Fibroblast of gingiva (primary cell): ENCODE measurements around the gene RPS6KC1.
"Not testable (repeated sequence)": the region's sequence is repeated elsewhere in the genome, so short reads cannot be mapped to it uniquely, and the experiment has no call there.

ENCODE experiments used
- DNase-seq: peaks from one replicate; pipeline ENCODE4 v3.0.0-alpha.2; 2011; ENCODE audit warnings: low read depth

Gene RPS6KC1

GRCh38 chr1:213054733-213055591, 3.9 kb downstream of the RPS6KC1 start:
- no peak for DNase-seq

DNA sequence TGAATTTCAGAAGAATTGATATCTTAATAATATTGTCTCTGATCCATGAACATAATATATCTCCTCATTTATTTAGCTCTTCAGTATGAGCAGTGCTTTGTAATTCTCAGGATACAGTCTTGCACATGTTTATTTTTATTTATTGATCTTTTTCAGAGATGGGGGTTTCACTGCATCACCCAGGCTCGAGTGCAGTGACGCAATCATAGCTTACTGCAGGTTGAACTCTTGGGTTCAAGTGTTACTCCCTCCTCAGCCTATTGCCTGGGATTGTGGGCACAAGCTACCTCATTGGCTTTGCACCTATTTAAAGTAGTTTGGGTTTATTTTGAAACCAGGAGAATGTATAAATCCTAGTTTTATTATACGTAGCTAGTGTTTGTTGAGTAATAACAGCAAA, 4.7 kb downstream of the RPS6KC1 start:
- DNase-seq: no peak

DNA sequence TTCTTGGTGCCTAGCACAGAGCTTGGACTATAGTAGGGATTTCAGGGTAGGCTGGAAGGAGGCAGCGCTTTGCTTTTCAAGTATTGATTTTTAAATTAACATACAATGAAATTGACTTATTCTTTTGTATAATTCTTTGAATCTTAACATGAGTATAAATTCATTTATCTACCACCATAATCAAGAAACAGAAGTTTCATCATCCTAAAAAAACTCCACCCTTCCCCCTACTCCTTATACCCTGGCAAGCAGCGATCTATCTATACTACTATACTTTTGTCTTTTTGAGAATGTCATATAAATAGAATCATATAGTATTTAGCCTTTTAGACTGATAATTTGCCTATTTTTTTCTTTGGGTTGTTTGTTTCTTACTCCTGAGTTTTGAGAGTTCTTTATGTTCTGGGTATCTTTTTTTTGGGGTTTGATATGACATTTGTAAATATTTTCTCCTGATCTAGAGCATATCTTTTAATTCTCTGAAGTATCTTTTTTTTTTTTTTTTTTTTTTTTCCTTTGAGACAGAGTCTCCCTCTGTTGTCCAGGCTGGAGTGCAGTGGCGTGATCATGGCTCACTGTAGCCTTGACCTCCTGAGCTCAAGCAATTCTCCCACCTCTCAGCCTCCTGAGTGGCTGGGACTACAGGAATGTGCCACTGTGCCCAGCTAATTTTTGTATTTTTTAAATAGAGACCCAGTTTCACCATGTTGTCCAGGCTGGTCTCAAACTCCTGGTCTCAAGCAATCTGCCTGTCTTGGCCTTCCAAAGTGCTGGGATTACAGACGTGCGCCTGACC, 6.4 kb downstream of the RPS6KC1 start:
- no peak for DNase-seq

GRCh38 chr1:213060836-213061235, 9.8 kb downstream of the RPS6KC1 start:
- DNase-seq: no peak

DNA sequence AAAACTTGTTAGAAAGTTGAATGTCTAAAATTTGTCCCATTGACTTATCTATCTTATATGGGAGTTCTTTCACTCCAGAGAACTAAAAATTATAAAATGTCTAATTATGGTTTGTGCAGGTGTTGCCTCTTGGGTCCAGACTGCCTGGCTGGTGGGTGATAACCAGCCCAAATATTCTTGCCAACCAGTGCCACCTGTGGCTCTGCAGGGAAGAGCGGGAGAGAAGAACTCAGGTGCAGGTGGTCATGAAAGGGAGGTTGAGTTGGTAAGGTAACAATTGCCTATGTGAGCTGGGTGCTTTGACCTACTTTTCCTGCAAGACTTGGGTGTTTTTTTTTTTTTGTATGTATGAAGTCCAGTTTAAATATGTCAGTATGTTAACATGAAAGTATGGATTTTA, 10.2 kb downstream of the RPS6KC1 start:
- no peak for DNase-seq

DNA sequence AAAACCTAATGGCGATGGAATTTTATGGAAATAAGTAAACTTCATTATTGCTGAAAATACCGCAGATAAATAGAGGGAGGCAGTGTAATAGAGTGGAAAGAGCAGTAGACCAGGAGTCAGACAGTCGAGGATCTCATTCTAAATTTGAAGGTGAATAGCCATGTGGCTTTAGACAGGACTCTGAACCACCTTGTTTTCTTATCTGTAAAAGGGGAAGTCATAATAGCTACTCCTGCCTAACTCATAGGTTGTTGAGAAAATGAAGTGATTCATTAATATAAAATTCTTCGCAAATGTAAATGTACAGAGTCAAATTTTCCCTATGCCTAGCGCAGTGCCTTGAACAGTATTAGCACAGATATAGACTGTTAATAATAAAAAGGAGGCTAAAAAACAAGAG, 14.8 kb downstream of the RPS6KC1 start:
- DNase-seq: no peak

DNA sequence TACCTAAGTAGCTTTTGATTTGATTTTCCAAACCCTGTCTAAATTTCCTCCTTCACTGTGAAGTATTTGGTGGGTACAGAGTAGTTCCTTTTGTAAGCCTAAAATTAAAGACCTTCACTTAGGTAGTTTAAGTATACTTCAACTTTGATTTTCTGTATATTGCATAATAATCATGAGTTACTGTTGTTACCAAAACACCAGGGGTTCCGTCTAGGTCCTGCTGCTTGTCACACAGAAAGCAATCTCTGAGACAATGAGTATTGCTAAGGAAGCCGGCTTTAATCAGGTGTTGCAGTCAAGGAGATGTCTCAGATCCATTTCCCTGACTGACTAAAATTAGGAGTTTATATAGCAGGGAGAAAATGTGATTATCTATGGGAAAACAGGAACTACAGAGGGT, 15.3 kb downstream of the RPS6KC1 start:
- no peak for DNase-seq

DNA sequence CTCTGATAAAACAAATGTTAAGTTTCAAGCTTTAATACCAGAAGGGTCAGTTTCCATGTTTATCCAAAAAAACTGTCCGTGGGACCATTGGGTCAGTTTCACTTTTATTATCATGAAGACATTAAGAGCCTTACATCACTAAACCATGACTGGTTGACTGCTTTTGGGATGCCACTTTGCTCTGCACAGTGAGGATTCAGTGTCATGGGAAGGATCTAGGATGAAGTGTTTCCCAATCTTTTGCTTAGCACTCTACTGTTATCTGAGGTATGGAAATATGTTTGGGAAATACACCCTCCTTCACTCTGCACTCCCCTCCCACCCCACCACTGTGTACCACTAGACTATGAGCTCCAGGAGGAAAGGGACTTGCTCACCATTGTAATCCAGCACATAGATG, 16.3 kb downstream of the RPS6KC1 start:
- DNase-seq: no peak

GRCh38 chr1:213070406-213070805, 19.4 kb downstream of the RPS6KC1 start:
- DNase-seq: peak; percentile 61

- no peak for DNase-seq
Measured at GRCh38 chr1:213075725-213076124, 24.7 kb downstream of the RPS6KC1 start.

DNA sequence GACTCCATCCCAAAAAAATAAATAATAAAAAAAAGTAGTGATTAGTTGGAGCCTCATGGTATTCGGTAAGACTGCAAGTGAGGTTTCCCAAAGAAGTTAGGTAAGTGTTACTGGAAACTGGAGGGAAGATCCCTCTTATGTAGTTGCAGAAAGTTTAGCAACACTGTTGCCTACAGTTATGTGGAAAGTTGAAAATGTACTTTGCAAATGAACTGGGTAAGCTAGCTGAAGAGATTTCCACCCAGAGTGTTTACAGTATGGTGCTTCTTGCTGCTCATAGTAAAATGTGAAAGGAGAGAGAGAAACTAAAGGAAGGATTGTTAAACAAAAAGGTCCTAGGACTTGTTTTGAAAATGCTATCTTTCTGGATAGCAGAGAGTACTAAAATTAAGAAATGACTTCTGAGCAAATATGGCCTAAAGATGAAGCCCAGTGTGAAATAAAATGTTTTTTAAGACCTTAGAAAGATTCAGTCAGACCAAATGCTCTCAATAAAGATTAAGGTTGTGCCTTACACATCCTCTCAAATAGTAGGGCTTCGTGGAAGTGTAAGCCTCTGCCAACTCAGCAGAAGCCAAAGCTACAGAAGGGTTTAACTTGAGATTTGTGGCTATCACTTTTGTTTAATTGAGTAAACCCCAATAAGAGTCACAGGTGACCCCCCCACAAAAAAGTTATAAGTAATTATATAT, 31.5 kb downstream of the RPS6KC1 start:
- DNase-seq: no peak

GRCh38 chr1:213083112-213083445, 32.0 kb downstream of the RPS6KC1 start:
- DNase-seq: no peak

DNA sequence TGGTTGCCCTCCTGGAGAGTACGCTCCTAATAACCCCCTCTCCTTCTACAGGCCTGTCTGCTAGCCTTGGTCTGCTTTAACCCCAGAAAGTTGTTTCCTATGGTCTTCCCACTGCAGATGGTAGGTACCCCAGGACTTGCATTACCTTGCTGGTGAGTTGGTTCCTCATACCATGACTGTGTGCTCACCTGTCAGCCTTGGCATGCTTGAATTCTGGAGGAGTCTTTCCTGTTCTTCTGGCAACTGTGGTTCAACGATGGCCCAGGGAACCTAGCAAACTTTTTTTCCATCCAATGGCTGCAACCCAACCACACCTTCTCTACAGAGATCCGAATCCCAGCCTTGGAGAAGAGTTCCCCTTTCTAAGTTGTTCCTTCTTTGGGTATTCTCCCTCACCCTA, 36.9 kb downstream of the RPS6KC1 start:
- no peak for DNase-seq

GRCh38 chr1:213089924-213090677, 39.1 kb downstream of the RPS6KC1 start:
- no peak for DNase-seq

DNA sequence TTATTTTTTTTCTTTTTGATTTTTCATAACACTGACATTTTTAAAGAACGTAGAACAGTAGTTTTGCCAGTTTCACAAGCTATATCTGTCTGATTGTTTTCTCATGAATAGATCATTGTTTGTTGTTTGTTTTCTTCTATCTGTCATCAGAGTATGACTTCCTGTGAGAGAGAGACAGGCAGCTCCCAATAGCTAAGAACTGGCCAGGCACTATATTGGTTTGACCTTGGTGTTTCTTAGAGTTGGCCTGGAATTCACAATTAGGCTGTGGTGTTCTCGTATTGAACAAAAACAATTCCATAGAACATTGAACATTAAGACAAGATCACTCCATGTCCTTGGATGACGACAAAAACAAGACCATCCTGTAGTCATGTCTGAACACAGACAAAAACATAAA, 43.4 kb downstream of the RPS6KC1 start:
- DNase-seq: no peak

- DNase-seq: no peak
Measured at GRCh38 chr1:213095467-213095866, 44.4 kb downstream of the RPS6KC1 start.

GRCh38 chr1:213099682-213100399, 48.8 kb downstream of the RPS6KC1 start:
- no peak for DNase-seq

GRCh38 chr1:213100565-213100964, 49.5 kb downstream of the RPS6KC1 start:
- not testable (repeated sequence) for DNase-seq

DNA sequence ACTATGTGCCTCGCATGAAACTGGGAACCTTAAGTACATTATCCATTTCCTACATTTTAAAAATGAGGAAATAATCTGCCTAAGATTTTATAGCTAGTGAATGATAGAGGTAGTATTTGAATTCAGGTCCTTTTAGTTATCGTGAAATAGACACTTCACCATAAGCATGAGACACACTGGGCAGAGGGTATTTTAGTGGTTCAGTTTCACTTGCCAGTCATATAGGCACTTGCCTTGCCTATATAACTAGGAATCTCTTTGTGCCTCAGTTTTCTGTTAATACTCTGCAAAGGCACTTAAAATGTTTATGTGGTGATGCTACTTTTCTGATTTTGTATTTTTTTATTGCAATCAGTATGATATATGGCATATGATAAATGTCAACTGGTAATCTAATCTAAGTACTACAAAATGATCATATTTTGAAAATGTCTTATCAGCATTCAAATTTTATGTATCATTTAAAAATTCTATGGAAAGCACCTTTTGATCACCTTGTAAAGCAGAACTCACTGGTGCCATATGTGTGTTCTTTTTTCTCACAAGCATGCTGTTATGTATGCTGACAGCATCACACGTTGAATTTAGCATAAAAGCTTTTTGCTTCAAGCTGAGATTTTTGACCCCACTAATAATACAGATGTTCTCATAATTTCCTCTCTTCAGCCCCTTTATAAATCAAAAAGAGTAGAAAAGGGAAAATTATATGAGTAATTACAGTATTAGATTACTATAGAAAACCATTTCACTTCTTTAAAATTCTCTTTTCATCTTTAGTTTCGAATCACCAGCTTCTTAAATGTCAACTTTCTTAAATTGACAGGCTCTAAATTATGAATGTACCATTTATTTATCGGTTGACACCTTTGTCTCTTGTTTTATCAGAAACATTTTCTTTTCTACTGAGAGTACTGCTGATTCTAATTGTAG, 52.6 kb downstream of the RPS6KC1 start:
- DNase-seq: no peak

DNA sequence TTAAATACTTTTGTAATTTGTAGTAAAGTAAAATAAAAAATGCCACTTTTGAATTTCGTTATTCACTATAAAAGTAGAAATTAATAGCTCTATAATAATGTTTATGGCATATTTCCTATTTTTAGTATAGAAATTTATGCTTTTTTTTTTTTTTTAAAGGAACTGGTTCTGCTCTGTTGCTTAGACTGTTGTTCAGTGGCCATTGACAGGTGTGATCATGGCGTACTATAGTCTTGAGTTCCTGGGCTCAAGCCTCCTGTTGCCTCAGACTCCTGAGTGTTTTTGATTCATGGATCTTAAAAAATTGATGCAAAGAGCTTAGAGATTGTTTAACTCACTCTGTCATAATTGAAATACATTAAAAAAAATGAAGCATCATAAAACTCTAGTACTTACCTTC, 53.6 kb downstream of the RPS6KC1 start:
- no peak for DNase-seq
